Measurements from ENCODE around the gene SMAD1. TPM values are rescaled to one million over a fixed set of nuclear protein-coding genes. Genes with fewer than 3 reads are reported as not detected.

The SMAD1 gene
- polyA plus RNA-seq (ENCODE audit: insufficient read length in 3 of 3): 10 to 100 TPM; 61.8 to 73.3 (median 63.3) TPM
- long read RNA-seq, donor 1, transcript SMAD1-201 (7 exons, 1,966 nt): major isoform, 5 of 34 reads
- long read RNA-seq, donor 1, partial matches to known transcripts: 23 of 34 reads
- long read RNA-seq, donor 1, other reads (novel, unspliced or antisense): 0 of 34 reads
- long read RNA-seq, donor 2, transcript SMAD1-201 (7 exons, 1,966 nt): major isoform, 12 of 28 reads
- long read RNA-seq, donor 2, partial matches to known transcripts: 13 of 28 reads
- long read RNA-seq, donor 2, other reads (novel, unspliced or antisense): 0 of 28 reads
- long read RNA-seq, donor 3, transcript SMAD1-201 (7 exons, 1,966 nt): major isoform, 14 of 32 reads
- long read RNA-seq, donor 3, partial matches to known transcripts: 17 of 32 reads
- long read RNA-seq, donor 3, other reads (novel, unspliced or antisense): 0 of 32 reads
- long read RNA-seq, donor 4, transcript SMAD1-201 (7 exons, 1,966 nt): major isoform, 6 of 16 reads
- long read RNA-seq, donor 4, partial matches to known transcripts: 7 of 16 reads
- long read RNA-seq, donor 4, other reads (novel, unspliced or antisense): 0 of 16 reads
- long read RNA-seq, donor 5, transcript SMAD1-201 (7 exons, 1,966 nt): major isoform, 6 of 7 reads
- long read RNA-seq, donor 5, partial matches to known transcripts: 0 of 7 reads
- long read RNA-seq, donor 5, other reads (novel, unspliced or antisense): 0 of 7 reads
- long read RNA-seq, donor 6, transcript SMAD1-201 (7 exons, 1,966 nt): major isoform, 14 of 33 reads
- long read RNA-seq, donor 6, partial matches to known transcripts: 16 of 33 reads
- long read RNA-seq, donor 6, other reads (novel, unspliced or antisense): 0 of 33 reads
- long read RNA-seq, donor 7, partial matches to known transcripts: 27 of 35 reads
- long read RNA-seq, donor 7, other reads (novel, unspliced or antisense): 0 of 35 reads
- long read RNA-seq, donor 8, partial matches to known transcripts: 9 of 11 reads
- long read RNA-seq, donor 8, other reads (novel, unspliced or antisense): 0 of 11 reads
- long read RNA-seq, donor 9, transcript SMAD1-201 (7 exons, 1,966 nt): major isoform, 10 of 42 reads
- long read RNA-seq, donor 9, partial matches to known transcripts: 30 of 42 reads
- long read RNA-seq, donor 9, other reads (novel, unspliced or antisense): 0 of 42 reads
- long read RNA-seq, donor 10, transcript SMAD1-201 (7 exons, 1,966 nt): major isoform, 5 of 28 reads
- long read RNA-seq, donor 10, partial matches to known transcripts: 21 of 28 reads
- long read RNA-seq, donor 10, other reads (novel, unspliced or antisense): 0 of 28 reads
- long read RNA-seq, donor 11, partial matches to known transcripts: 6 of 10 reads
- long read RNA-seq, donor 11, other reads (novel, unspliced or antisense): 0 of 10 reads
- long read RNA-seq, donor 12, transcript SMAD1-201 (7 exons, 1,966 nt): major isoform, 10 of 38 reads
- long read RNA-seq, donor 12, partial matches to known transcripts: 28 of 38 reads
- long read RNA-seq, donor 12, other reads (novel, unspliced or antisense): 0 of 38 reads
- long read RNA-seq, donor 13, transcript SMAD1-201 (7 exons, 1,966 nt): major isoform, 5 of 19 reads
- long read RNA-seq, donor 13, partial matches to known transcripts: 13 of 19 reads
- long read RNA-seq, donor 13, other reads (novel, unspliced or antisense): 0 of 19 reads
- long read RNA-seq, donor 14, transcript SMAD1-201 (7 exons, 1,966 nt): major isoform, 12 of 106 reads
- long read RNA-seq, donor 14, partial matches to known transcripts: 81 of 106 reads
- long read RNA-seq, donor 14, other reads (novel, unspliced or antisense): 8 of 106 reads
- long read RNA-seq, donor 15, transcript SMAD1-201 (7 exons, 1,966 nt): major isoform, 10 of 26 reads
- long read RNA-seq, donor 15, partial matches to known transcripts: 13 of 26 reads
- long read RNA-seq, donor 15, other reads (novel, unspliced or antisense): 0 of 26 reads
- long read RNA-seq, donor 16, transcript SMAD1-201 (7 exons, 1,966 nt): major isoform, 12 of 21 reads
- long read RNA-seq, donor 16, partial matches to known transcripts: 7 of 21 reads
- long read RNA-seq, donor 16, other reads (novel, unspliced or antisense): 0 of 21 reads

DNA sequence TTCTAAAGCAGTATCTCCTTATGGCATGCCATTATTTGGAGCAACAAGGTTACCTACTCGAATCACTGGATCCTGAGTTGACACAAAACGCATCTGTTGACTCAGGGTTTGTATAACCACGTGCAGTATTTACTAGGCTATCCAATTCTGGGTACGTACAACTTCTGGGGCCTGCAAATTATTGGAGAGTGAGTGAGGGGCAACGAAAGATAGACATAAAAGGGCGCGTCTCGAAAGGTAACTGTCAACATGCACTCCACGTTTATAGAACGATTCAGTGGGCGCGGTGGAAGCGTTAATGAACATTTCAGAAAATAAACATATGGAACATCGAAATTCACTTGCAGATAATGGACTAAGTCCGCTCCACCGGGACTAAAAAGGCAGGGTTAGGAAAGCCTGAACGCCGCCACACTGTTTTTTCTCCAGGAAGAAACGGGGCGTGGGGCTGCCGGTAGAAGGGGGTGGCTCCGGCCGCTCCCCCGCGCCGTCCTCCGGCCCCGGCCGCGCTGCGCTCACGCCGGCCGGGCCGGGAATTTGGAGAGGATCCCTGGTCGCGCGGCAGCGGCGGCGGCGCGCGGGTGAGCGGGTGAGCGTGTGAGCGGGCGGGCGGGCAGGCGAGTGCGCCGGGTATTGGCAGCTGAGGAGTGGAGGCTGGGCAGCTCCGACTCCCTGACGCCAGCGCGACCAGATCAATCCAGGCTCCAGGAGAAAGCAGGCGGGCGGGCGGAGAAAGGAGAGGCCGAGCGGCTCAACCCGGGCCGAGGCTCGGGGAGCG lies at the start of gene SMAD1:
TSS of gene SMAD1 (plus strand) at position 690 of the 778 bp plus-strand sequence. CDS start 32,761 bp downstream, outside the sequence.
- DNase-seq: peak; percentile 82

DNA sequence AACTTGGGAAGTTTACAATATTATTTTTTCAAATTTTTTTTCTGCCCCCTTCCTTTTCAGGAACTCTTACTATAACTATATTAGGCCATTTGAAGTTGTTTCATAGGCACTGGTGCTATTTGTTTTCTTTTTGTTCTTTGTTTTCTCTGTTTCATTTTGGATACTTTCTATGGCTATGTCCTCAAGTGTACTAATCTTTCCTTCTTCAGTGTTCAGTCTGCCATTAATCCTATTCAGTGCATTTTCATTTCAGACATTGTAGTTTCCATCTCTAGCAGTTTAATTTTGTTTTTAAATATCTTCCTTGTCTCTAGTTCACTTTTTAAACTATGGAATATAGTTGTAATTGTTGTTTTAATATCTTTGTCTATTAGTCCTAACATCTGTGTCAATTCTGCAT lies 48.0 kb upstream of the SMAD1 start:
- DNase-seq: no peak

DNA sequence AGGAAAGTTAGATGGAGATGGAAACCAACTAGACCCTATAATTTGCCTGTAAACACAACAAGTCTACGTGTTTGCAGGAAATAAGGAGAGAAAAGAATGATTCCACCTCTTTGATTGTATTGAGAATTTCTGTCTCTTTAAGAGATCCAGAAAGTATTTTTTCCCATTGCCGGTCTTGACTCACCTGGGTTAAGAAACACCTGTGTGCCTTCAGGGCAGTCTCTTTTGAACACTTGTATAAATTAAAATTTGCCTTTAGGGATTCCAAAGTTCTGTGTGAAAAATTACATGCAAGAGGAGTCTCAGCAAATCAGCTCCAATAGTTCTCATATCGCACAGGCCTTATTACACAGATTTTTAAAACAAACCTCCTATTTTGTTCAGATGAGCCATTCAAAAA lies 46.0 kb upstream of the SMAD1 start:
- no peak for DNase-seq

DNA sequence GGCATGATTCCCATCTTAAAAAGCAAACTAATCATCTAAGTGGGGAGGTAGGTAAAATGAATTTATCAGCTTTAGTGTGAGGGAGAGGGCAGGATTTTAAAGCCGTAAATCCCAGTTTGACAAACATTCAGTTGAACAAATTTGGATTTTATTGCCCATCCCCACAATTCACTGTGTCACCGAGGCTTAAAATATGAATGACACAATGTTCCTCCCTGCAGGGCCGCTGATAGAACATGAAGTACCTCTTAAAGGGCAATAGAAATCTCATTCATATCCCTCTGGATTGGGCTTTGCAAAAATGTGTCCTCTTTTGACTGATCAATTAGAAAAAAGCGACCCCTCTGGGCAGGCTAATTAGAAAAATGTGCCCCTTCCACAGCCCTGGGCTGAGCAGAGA lies 45.5 kb upstream of the SMAD1 start:
- DNase-seq: no peak

GRCh38 chr4:145436796-145437195 lies 44.9 kb upstream of the SMAD1 start:
- no peak for DNase-seq

- DNase-seq: no peak
Observed at GRCh38 chr4:145437466-145437865, 44.2 kb upstream of the SMAD1 start.

GRCh38 chr4:145438298-145438697 lies 43.4 kb upstream of the SMAD1 start:
- DNase-seq: no peak

- DNase-seq: no peak
Observed at GRCh38 chr4:145440292-145441007, 41.2 kb upstream of the SMAD1 start.

- DNase-seq: no peak
Observed at GRCh38 chr4:145446184-145446583, 35.5 kb upstream of the SMAD1 start.

DNA sequence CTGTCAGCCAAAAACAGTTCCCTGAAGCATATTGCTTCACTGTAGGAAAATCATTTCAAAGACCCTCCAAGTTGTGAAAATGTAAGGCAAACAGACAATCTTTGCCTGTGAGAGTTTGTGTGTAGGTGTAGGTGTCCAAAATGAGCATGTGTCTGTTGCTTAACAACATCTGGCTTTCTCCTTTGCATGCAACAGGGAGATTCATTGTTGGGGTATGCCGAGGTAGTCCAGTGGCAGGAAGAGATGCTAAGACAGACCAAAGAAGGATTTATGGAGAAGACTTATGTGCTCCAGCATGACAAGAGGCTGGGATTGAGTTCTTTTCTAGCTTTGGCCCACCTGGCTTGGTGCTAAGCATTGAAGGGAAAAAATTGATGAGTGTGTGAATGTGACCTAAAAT lies 29.8 kb upstream of the SMAD1 start:
- DNase-seq: no peak

- DNase-seq: no peak
Observed at GRCh38 chr4:145452447-145453162, 29.0 kb upstream of the SMAD1 start.

DNA sequence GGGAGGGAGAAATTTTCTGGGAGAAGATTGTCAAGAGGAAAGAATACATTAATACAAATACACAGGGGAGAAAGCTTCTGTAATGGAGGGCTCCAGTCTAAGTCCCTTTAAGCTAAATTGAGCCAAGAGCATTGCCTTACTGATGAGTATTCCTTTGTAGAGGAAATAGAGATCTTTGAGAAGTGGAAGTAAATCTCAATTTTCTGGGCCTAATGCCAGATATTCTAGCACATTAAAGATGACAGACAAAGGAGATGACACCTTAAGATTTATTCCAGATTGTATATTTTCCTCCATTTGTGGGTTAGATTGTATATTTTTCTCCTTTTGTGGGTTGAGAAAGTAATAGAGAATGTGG lies 28.5 kb upstream of the SMAD1 start:
- DNase-seq: no peak

- no peak for DNase-seq
Observed at GRCh38 chr4:145473203-145473602, 8.4 kb upstream of the SMAD1 start.

- no peak for DNase-seq
Observed at GRCh38 chr4:145480257-145480656, 1.4 kb upstream of the SMAD1 start.

DNA sequence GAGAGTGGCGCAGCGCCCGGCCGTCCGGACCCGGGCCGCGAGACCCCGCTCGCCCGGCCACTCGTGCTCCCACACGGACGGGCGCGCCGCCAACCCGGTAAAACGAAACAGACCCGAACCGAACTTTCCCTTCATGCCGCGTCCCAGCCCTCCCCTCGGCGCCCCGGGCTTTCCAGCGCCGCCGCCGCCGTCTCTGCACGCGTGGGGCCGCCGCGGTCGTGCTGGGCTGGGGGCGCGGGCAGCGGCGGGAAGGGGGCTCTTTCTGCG lies 222 bp downstream of the SMAD1 start:
- DNase-seq: no peak

GRCh38 chr4:145482209-145483037 lies 770 bp downstream of the SMAD1 start:
- peak; percentile 80 for DNase-seq

GRCh38 chr4:145483514-145483913 lies 1.9 kb downstream of the SMAD1 start:
- DNase-seq: no peak
